Fibroblast of lung (primary cell): Measurements from ENCODE around the gene ZNF467. TPM values are rescaled to one million over a fixed set of nuclear protein-coding genes. Genes with fewer than 3 reads are reported as not detected.

Experiments
- DNase-seq, 2 donors: peaks; one replicate each; pipeline versions ENCODE4 v3.0.0 to v3.0.0-alpha.2; 2010; ENCODE audit warnings: low read depth in 2 of 2
- H2AFZ ChIP-seq: 2 replicates; pipeline ENCODE4 v1.5.1; 2012; ENCODE audit warnings: low read length, control low read depth, inconsistent platforms
- H3K27ac ChIP-seq: 2 replicates; pipeline ENCODE4 v1.5.1; 2011; ENCODE audit warnings: low read length, control low read depth; ENCODE audit not compliant: insufficient read depth
- H3K27me3 ChIP-seq: 2 replicates; pipeline ENCODE4 v1.5.1; 2011; ENCODE audit warnings: mild to moderate bottlenecking, low read length; ENCODE audit not compliant: control insufficient read depth, insufficient read depth
- H3K36me3 ChIP-seq: 2 replicates; pipeline ENCODE4 v1.5.1; 2011; ENCODE audit warnings: low read length; ENCODE audit not compliant: control insufficient read depth, insufficient read depth
- H3K4me1 ChIP-seq: 2 replicates; pipeline ENCODE4 v1.5.1; 2011; ENCODE audit warnings: low read length; ENCODE audit not compliant: control insufficient read depth, insufficient read depth; ENCODE audit errors: extremely low read depth
- H3K4me2 ChIP-seq: 2 replicates; pipeline ENCODE4 v1.5.1; 2011; ENCODE audit warnings: low read length, control low read depth; ENCODE audit not compliant: insufficient read depth; ENCODE audit errors: extremely low read depth
- H3K4me3 ChIP-seq, 4 experiments: fragments of 200-600 bp in 1 of 4; sonication (generic) in 1 of 4; replicated peaks in 1 of 4; 2 replicates each; pipeline ENCODE4 v1.5.1; 2011 to 2016; ENCODE audit warnings: low read length in 4 of 4, low read depth in 3 of 4, mild to moderate bottlenecking in 3 of 4, control low read depth in 2 of 4, inconsistent platforms in 1 of 4, mixed read lengths in 1 of 4; ENCODE audit not compliant: insufficient read depth in 1 of 4; ENCODE audit errors: control extremely low read depth in 1 of 4
- H3K79me2 ChIP-seq: 2 replicates; pipeline ENCODE4 v1.5.1; 2012; ENCODE audit warnings: mild to moderate bottlenecking, low read length, inconsistent platforms; ENCODE audit not compliant: control insufficient read depth, insufficient read depth
- H3K9ac ChIP-seq: 2 replicates; pipeline ENCODE4 v1.5.1; 2011; ENCODE audit warnings: mild to moderate bottlenecking, low read length, control low read depth; ENCODE audit not compliant: insufficient read depth
- H3K9me3 ChIP-seq: 2 replicates; pipeline ENCODE4 v1.5.1; 2012; ENCODE audit warnings: low read depth, low read length; ENCODE audit not compliant: control insufficient read depth, insufficient read depth
- H4K20me1 ChIP-seq: 2 replicates; pipeline ENCODE4 v1.5.1; 2011; ENCODE audit warnings: low read length; ENCODE audit not compliant: control insufficient read depth, insufficient read depth; ENCODE audit errors: extremely low read depth
- EZH2 ChIP-seq: IDR thresholded peaks from 2 replicates; pipeline ENCODE4 v1.5.1; 2012; ENCODE audit warnings: low read length, control low read depth, mild to moderate bottlenecking; ENCODE audit errors: missing control alignments
- polyA plus RNA-seq, 2 donors: library from polyadenylated mRNA; depleted of rRNA in 1 of 2; stranded (reverse) in 1 of 2; unstranded in 1 of 2; fragments of >200 nt; gene quantifications; 2 replicates each; pipeline ENCODE4 v1.2.1, GENCODE V29; 2011 to 2012; ENCODE audit warnings: missing spikeins in 1 of 2
- total RNA-seq: library from RNA; depleted of rRNA; stranded (reverse); fragments of >200 nt; gene quantifications from 2 replicates; pipeline ENCODE4 v1.2.1, GENCODE V29; 2014
- TF ChIP-seq, protein P1 (sequence below), 2 donors: IDR thresholded peaks in 1 of 2; conservative IDR thresholded peaks in 1 of 2; 1 replicate in 1 of 2; 2 replicates in 1 of 2; pipeline ENCODE4 v1.5.1; 2011 to 2012; ENCODE audit warnings: low read length in 2 of 2, control low read depth in 1 of 2, inconsistent platforms in 1 of 2, low read depth in 1 of 2, mild to moderate bottlenecking in 1 of 2

ZNF467 gene
- total and polyA plus RNA-seq, 2 donors (not counting 1 experiment from before 2014, with no cell fraction given): 0.89 to 1.3 TPM

DNA sequence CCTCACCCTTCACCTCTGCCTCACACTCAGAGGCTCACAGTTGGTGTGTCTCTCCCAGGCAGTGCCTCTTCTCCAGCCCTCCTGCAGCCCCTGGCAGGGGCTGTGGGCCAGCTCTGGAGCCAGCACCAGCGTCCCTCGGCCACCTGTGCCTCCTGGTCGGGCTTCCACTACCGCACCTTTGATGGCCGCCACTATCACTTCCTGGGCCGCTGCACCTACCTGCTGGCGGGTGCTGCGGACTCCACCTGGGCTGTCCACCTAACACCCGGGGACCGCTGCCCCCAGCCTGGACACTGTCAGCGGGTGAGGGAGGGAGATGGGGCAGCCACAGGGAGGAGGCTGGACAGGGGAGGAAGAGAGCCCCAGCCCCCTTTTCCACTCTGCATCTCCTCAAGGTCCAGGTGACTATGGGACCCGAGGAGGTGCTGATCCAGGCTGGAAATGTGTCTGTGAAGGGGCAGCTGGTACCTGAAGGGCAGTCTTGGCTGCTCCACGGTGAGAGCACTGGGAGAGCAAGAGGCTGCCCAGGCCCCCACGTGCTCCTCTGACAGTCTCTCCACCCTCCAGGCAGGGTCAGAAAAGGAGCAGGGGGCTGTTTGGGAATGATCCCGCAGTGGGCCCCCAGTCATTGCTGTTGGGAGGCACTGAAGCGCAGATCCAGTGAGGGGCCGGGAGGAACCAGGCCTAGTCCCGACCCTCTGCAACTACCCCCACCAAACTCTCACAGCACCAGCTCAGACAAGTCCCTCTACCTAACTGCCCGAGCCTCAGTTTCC is 4.4 kb upstream of the ZNF467 start:
- TF ChIP-seq EZH2: no peak
- TF ChIP-seq, protein P1, sequence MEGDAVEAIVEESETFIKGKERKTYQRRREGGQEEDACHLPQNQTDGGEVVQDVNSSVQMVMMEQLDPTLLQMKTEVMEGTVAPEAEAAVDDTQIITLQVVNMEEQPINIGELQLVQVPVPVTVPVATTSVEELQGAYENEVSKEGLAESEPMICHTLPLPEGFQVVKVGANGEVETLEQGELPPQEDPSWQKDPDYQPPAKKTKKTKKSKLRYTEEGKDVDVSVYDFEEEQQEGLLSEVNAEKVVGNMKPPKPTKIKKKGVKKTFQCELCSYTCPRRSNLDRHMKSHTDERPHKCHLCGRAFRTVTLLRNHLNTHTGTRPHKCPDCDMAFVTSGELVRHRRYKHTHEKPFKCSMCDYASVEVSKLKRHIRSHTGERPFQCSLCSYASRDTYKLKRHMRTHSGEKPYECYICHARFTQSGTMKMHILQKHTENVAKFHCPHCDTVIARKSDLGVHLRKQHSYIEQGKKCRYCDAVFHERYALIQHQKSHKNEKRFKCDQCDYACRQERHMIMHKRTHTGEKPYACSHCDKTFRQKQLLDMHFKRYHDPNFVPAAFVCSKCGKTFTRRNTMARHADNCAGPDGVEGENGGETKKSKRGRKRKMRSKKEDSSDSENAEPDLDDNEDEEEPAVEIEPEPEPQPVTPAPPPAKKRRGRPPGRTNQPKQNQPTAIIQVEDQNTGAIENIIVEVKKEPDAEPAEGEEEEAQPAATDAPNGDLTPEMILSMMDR (conservative IDR thresholded peaks at IDR 0.05 in 1 of 2, IDR thresholded peaks at IDR 0.05 in 1 of 2; ENCODE audit: low read depth in 1 of 2, low read length in 2 of 2): no peak
- H3K36me3 ChIP-seq: no peaks in the 10 kb centered on the region
- no peak overlapping the region for H3K4me3 ChIP-seq
- H3K4me1 ChIP-seq: no peaks in the 10 kb centered on the region
- H3K27ac ChIP-seq: no peak overlapping the region
- H3K79me2 ChIP-seq: no peaks in the 10 kb centered on the region
- H3K9ac ChIP-seq: no peak overlapping the region
- no peak overlapping the region for H2AFZ ChIP-seq
- H3K9me3 ChIP-seq: no peaks in the 10 kb centered on the region
- H4K20me1 ChIP-seq: no peaks in the 10 kb centered on the region
- no peak overlapping the region for H3K4me2 ChIP-seq
- DNase-seq: no peak
- peaks cover 10% of the 10 kb centered on the region for H3K27me3 ChIP-seq

DNA sequence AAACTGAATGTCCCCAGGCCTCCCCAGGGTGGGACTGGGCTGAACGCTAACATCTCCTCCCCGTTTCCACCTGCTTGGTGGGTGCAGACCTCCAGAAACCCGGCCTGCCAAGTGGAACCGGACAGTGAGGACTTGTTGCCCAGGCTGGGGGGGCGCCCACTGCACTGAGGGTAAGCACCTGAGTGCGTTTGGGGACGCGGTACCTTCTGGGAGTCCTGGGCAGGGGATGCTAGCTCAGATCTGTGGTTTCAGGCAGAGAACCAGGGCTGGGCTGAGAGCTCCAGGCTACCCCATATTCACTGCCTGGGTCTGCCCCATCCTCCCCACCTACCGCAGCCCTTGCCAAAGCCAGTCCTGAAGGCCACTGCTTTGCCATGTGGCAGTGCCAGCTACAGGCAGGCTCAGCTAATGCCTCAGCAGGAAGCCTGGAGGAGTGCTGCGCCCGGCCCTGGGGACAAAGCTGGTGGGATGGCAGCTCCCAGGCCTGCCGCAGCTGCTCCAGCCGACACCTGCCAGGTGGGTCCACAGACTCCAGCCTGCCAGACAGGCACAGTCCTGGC is 3.5 kb upstream of the ZNF467 start:
- DNase-seq: no peak
- H2AFZ ChIP-seq: no peak overlapping the region
- H4K20me1 ChIP-seq: no peaks in the 10 kb centered on the region
- TF ChIP-seq EZH2: no peak
- TF ChIP-seq, protein P1 (conservative IDR thresholded peaks at IDR 0.05 in 1 of 2, IDR thresholded peaks at IDR 0.05 in 1 of 2; ENCODE audit: low read depth in 1 of 2, low read length in 2 of 2): no peak
- H3K9ac ChIP-seq: no peak overlapping the region
- H3K4me3 ChIP-seq: no peak overlapping the region
- no peaks in the 10 kb centered on the region for H3K9me3 ChIP-seq
- H3K36me3 ChIP-seq: no peaks in the 10 kb centered on the region
- peaks cover 10% of the 10 kb centered on the region for H3K27me3 ChIP-seq
- H3K79me2 ChIP-seq: no peaks in the 10 kb centered on the region
- H3K27ac ChIP-seq: no peak overlapping the region
- H3K4me2 ChIP-seq: no peak overlapping the region
- no peaks in the 10 kb centered on the region for H3K4me1 ChIP-seq

DNA sequence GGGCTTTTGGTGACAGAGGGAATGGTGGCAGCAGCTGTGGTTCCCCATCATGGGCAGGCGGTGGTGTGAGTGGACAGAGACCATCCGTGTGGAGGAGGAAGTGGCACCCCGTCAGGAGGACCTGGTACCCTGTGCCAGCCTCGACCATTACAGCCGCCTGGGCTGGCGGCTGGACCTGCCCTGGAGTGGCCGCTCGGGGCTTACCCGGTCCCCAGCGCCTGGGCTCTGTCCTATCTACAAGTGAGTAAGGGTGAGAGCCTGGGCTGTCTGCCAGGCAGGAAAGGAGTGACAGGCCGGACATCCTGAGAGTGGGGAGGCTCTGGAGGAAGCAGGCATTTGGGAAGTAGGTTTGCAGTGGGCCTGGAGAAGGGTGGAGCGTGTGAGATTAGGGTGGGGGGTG is 2.9 kb upstream of the ZNF467 start:
- Histone ChIP-seq H3K27me3 (peaks cover 10% of the 10 kb centered on the region), H3K4me1 (no peaks in the 10 kb centered on the region), H3K27ac (no peak overlapping the region), H3K9ac (no peak overlapping the region), H4K20me1 (no peaks in the 10 kb centered on the region), H3K36me3 (no peaks in the 10 kb centered on the region), H3K4me2 (no peak overlapping the region), H3K9me3 (no peaks in the 10 kb centered on the region), H3K79me2 (no peaks in the 10 kb centered on the region), H2AFZ (no peak overlapping the region), H3K4me3 (no peak overlapping the region)
- DNase-seq: no peak
- TF ChIP-seq, protein P1 (conservative IDR thresholded peaks at IDR 0.05 in 1 of 2, IDR thresholded peaks at IDR 0.05 in 1 of 2; ENCODE audit: low read depth in 1 of 2, low read length in 2 of 2): no peak
- no peak for TF ChIP-seq EZH2
